Kidney capillary endothelial cell (primary cell): ENCODE results near the gene TPRG1L.

ENCODE experiments used
- DNase-seq: peaks from one replicate; pipeline ENCODE4 v3.0.0-alpha.2; 2018; ENCODE audit warnings: low spot score

TPRG1L gene

GRCh38 chr1:3663999-3664699, 39.3 kb downstream of the TPRG1L start:
- DNase-seq, result no peak

DNA sequence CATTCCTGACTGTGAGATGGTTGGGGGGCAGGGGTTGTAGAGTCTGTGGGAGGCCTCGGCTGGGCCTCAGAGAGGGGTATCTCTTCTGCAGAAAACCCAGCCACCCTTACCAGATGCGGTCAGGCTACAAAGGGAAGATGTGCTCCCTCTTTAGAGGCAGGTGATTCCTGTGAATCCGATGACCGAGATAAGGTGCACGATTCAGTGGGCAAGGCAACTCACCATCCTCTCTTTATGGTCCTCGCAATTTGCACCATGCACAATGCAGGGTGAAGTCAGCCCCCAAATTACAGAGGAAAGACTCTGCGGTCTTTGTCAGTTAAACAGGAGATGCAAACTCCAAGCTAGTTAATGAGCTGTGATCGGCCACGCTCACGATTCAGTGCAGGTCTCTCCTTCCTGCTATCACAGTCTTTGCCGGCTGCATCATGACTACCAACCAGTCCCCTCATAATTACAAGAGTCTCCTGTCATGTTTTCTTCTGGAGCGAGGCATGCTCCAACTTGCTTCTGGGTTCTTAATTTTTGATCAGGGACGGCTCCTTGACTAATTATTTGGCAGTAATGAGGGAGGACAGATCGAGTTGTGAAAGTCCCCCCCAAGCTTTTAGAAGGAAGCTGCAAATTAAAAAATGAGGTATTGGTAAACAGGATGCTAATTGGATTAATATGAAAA, 40.0 kb downstream of the TPRG1L start:
- no peak for DNase-seq

- DNase-seq, result no peak
Measured at GRCh38 chr1:3668148-3668547, 43.3 kb downstream of the TPRG1L start.

GRCh38 chr1:3668585-3669300, 43.9 kb downstream of the TPRG1L start:
- DNase-seq, result no peak

DNA sequence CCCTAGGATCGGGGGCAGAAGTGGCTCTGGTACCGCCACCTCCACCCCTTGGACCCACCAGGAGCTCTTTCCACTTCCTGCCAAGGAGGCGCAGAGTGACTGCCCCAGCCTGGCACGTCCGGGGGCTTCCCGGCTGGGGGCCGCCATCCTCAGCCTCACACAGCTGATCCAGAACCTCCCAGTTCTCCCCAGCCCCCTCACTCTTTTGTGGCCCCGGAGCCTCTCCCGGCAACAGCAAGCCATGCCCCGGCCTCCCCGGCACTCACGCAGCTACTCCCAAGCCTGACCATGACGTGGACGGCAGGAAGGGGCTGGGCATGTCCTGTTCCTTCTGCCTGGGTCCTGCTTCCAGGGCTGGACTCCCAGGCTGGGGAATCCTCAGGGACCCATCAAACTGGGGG, 44.6 kb downstream of the TPRG1L start:
- peak; percentile 33 for DNase-seq

- DNase-seq, result no peak
Measured at GRCh38 chr1:3669971-3670431, 45.2 kb downstream of the TPRG1L start.

GRCh38 chr1:3670823-3671265, 46.0 kb downstream of the TPRG1L start:
- DNase-seq, result no peak

DNA sequence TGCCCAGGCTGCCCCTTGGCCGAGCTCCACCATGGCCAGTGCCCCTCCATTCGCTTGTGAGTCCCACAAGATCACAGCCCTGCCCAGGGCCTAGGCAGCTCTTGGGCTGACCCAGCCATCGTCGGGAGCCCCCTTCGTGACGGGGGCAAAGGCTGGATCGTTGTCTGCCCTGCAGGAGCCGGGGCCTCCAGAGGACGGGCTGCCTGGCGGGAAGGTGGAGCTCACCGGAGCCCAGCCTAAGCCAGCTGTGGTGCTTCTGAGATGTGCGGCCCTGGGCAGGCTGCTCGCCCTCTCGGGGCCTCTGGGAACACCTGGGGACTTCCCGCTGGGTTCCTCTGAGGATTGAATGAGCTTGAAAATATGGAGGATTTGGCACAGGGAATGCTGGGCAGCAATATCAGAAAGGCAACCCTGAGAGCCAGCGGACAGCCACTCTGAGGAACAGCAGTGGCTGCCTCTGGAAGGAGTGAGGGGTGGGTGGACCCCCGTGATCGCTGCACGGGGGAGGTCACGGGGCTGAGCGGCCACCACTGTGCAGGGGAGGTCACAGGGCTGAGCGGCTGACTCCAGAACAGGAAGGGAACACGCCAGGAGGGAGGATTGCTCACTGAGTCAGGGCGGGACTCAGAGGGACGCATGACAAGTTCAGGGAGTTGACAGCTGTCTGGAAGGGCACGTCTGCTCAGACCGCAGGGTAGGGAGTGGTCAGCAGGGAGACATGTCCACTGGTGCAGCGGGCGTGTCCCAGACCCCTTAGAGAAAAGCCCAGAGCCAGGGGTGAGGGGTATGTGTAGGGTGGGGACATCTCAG, 46.8 kb downstream of the TPRG1L start:
- peak; percentile 51 for DNase-seq

- no peak for DNase-seq
Measured at GRCh38 chr1:3672231-3672970, 47.6 kb downstream of the TPRG1L start.

GRCh38 chr1:3672971-3673361, 48.2 kb downstream of the TPRG1L start:
- DNase-seq, result no peak

GRCh38 chr1:3673381-3674099, 48.7 kb downstream of the TPRG1L start:
- no peak for DNase-seq

- DNase-seq, result no peak
Measured at GRCh38 chr1:3674100-3675094, 49.6 kb downstream of the TPRG1L start.

DNA sequence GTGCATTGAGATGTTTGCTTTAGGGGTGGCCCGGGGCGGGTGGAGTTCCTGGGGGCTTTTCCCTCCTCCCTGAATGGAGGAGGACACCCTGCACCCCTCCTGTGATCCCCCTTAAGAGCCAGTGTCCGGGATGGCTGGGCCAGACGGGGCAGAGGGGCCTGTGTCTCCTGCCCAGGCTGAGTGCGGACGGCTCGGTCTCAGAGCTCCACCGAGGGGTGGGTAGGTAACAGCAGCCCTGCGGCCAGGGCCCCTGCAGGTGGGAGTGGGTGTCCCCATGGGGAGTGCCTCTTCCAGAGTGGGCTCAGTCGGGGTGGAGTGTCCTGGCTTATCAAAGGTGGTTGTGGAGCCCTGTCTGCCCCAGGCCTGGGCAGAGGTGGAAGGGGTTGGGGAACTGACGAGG, 50.6 kb downstream of the TPRG1L start:
- no peak for DNase-seq

GRCh38 chr1:3676581-3677470, 52.0 kb downstream of the TPRG1L start:
- no peak for DNase-seq

- DNase-seq, result no peak
Measured at GRCh38 chr1:3677484-3677883, 52.7 kb downstream of the TPRG1L start.

GRCh38 chr1:3678361-3679097, 53.7 kb downstream of the TPRG1L start:
- peak; percentile 37 for DNase-seq

- no peak for DNase-seq
Measured at GRCh38 chr1:3679098-3679555, 54.3 kb downstream of the TPRG1L start.
